ENCODE measurements around the gene ERBIN. TPM values are rescaled to one million over a fixed set of nuclear protein-coding genes. Genes with fewer than 3 reads are reported as not detected.
"Not testable (repeated sequence)": the region's sequence is repeated elsewhere in the genome, so short reads cannot be mapped to it uniquely, and the experiment has no call there.

ERBIN gene
- total RNA-seq, 1 donor from 2014 or later = 84.0 TPM

DNA sequence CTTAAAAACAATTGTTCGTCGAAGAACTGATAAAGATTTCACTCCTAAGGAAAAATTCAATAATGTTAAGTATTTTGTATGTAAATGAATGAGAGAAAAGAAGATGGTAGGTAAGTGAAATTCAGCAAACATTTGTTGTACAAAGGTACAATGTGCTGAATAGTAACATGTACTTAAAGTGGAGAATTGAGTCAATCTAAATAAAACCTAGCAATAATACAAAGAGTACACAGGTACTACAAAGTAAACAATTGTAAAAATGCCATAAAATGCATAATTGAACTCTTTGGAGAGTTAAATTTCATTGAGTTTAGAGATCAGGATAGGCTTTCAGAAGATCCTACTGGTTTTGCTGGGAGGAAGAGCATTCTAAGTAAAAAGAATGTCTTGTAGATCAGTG lies 82.9 kb downstream of the ERBIN start:
- no peak for DNase-seq (ENCODE audit: low spot score)

DNA sequence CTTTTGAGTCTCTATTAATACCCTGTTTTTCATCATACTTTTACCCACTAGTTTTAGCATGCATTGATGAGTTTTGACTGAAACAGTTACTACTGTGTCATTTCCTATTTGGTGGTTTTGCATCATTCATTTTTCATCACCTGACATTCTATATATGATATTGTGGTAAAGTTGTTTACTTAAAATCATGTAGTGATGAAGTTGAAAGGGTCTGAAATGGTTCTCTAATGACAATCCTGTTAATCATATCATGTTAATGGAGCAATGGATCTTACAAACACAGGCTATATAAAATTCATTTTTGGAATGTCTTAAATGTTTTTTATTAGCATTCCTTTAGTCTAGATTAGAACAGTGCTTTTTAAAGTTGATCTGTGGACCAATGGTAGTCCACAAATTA lies 84.1 kb downstream of the ERBIN start:
- no peak for DNase-seq (ENCODE audit: low spot score)

DNA sequence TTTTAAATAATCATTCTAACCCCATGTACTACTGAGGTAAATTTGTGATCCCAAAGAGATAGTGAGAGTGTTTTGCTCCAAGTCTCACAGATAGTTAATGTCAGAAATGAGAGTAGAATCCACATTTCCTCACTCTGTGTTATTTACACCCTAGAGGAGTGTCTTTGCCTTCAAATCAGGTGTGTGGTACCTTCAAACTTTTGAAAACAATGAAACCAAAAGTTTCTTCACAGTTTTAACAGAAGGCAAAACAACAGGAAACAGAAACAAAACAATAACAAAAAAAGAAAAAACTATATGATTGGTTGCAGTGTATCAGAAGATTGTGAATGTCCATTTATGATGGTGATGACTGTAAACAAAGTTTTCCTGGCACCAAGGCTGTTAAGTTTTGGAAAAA lies 85.9 kb downstream of the ERBIN start:
- no peak for DNase-seq (ENCODE audit: low spot score)

DNA sequence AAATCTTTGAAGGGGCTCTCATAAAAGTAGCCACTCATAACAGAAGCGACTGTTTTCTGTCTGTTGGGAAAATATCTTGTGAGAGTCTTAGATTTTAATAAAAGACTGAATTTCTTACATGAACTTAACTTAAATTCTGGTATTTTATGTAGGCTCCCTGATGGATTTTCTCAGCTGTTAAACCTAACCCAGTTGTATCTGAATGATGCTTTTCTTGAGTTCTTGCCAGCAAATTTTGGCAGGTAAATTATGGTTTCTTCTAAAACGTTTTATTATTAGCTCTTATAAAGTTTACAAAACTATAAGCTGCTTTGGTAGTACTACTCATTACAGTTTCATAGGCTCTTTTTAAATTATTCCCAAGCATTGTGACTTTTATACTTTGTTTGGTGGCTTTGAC lies 87.0 kb downstream of the ERBIN start:
- no peak for DNase-seq (ENCODE audit: low spot score)

DNA sequence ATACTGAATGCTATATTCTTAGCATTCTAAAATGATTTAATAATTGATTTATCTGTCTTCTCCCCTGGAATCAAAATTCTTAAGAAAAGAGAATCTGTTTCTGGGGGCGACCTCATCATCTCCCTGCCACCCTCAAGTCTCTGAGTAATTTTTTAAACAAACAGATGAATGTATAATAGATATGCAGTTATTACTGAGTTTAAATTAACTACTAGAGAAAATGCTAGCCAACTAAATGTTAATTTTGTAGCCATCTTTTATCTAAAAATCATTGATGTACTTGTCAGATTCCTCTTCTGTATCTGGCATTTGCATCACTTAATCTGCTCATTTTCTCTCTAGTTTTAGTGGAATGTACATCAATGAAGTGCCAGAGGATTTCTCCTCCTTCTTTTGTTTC lies 87.5 kb downstream of the ERBIN start:
- no peak for DNase-seq (ENCODE audit: low spot score)

DNA sequence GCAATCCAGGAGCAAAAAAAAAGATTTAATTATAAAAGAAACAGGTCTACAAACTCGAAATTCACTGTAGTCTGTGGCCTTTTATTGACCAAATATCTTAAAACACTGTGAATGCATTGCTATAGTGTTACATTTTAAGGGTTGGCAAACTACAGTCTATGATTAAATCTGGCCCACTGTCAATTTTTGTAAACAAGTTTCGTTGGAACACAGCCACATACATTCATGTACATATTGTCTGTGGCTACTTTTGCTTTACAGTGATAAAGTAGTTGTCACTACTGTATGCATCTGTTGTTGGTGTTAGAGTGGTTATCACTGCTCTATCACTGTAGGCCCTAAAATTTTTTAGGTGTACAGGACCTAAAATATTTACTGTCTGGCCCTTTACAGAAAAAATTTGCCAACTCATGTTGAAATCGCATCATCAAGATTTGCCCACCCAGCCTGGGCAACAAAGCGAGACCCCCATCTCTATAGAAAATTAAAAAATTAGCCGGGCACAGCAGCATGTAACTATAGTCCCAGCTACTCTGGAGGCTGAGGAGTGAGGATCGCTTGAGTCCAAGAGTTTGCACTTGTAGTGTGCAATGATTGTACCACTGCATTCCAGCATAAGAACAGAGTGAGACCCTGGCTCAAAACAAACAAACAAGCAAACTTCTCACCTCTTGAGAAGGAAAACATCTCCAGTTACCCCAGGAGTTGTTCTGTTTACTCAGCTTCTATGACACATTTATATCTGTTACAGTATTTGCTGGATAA lies 89.0 kb downstream of the ERBIN start:
- DNase-seq (ENCODE audit: low spot score) = no peak

DNA sequence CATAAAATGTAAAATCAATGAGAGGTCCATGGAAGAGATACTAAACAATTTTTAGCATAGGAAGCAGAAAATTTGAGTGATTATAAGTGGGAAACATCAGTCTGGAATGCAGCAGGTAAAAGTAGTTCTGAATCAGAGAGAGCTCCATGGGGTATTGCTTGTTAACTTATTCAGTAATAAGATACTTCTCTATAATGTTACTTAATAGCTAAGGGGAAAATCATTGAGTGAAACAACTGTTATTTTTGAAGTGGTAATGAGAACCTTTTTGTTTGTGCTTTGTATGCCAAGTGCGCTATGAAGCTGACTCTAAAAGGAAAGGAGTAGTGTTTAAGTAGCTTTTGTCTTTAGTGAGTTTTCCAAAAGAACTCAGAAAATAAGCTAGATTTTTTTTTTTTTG lies 95.2 kb downstream of the ERBIN start:
- no peak for DNase-seq (ENCODE audit: low spot score)

DNA sequence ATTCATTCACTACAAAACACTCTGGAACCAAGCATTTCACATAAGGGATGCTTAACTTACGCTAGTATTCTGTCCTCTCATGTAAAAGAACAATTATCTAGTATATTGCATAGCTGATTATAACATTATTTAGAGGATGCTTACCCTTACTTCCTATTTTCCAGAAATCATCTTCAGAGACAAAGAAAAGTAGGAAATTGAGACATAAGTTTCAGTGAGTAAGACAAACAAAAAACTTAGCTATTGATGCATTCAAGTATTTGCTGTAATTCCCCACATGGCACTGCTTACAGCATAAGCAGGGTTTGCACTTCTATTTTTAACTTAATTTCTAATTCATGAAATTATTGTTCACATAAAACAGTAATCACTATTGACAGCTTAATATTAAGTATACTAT lies 112.9 kb downstream of the ERBIN start:
- DNase-seq (ENCODE audit: low spot score) = no peak

DNA sequence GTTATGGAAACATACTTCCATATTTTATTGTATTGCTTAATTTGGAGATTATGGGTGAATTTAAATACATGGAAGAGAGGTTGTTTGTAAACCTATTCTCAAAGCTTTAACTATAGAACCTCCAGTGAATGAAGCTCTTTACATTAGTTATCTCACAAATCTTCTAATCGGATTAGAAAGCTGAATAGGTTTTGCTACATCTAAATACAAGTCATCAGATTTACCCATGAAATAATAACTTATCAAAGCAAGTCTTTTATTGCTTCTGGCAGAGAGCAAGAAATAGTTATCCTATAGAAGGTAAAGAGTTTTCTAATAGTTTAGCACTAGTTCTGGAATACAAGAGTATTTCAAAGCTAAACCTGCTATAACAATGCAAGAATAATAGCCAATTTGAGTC lies 113.3 kb downstream of the ERBIN start:
- no peak for DNase-seq (ENCODE audit: low spot score)

DNA sequence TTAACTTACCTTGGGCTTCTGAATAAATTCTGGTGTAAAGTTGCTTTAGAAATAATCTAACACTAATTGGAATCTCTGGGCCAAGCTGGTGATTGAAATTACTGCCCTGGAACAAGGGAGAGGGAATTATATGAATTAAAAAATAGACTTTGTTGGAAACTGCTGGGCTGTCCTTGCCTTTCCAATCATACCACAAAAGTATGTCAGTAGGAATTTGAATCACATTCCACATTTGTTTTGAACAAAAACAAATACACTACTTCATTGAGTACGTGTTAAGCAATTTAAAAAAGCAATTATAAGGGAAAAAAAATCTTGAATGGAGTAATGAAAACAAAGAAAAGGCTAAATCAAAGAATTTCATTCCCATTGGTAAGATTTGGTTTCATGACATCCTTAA lies 115.3 kb downstream of the ERBIN start:
- DNase-seq (ENCODE audit: low spot score) = no peak

DNA sequence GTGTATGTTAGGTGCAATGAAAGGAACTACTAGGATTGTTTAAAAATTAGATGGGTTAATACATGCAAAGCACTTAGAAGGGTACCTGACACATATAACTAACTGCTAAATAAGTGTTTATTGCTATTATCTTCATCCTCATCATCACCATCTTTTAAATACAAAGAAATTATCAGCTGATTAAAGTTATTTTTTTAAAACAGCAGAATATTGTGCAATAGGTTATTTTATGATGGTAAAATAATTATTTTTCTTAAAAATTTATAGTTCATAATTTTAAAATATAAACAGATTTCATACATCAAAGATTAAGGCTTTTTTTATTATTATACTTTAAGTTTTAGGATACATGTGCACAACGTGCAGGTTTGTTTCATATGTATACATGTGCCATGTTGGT lies 130.9 kb downstream of the ERBIN start:
- DNase-seq (ENCODE audit: low spot score) = no peak

DNA sequence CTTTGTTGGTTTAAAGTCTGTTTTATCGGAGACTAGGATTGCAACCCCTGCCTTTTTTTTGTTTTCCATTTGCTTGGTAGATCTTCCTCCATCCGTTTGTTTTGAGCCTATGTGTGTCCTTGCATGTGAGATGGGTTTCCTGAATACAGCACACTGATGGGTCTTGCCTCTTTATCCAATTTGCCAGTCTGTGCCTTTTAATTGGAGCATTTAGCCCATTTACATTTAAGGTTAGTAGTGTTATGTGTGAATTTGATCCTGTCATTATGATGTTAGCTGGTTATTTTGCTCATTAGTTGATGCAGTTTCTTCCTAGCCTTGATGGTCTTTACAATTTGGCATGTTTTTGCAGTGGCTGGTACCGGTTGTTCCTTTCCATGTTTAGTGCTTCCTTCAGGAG lies 134.9 kb downstream of the ERBIN start:
- not testable (repeated sequence) for DNase-seq (ENCODE audit: low spot score)

DNA sequence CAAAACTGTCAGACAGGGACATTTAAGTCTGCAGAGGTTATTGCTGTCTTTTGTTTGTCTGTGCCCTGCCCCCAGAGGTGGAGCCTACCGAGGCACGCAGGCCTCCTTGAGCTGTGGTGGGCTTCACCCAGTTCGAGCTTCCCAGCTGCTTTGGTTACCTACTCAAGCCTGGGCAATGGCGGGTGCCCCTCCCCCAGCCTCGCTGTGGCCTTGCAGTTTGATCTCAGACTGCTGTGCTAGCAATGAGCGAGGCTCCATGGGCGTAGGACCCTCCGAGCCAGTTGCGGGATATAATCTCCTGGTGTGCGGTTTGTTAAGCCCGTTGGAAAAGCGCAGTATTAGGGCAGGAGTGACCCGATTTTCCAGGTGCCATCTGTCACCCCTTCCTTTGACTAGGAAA lies 136.7 kb downstream of the ERBIN start:
- not testable (repeated sequence) for DNase-seq (ENCODE audit: low spot score)

DNA sequence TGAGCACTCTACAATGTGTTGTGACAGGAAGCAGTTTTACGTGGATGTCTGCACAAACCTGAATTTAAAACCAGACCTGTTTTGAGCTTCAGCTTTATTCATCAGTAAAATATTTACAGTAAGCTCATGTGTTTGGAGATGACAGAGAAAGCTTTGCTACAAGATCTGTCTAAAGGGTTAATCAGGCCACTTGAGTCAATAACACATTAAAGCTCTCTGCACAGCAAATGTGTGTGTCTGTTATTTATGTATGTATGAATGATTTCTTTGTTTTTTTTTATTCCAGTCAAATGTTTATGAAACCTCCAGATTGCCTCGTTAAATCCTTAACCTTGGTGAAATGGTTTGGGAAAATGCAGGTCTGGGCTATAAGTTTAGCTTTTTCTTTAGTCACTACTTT lies 140.5 kb downstream of the ERBIN start:
- DNase-seq (ENCODE audit: low spot score) = no peak

DNA sequence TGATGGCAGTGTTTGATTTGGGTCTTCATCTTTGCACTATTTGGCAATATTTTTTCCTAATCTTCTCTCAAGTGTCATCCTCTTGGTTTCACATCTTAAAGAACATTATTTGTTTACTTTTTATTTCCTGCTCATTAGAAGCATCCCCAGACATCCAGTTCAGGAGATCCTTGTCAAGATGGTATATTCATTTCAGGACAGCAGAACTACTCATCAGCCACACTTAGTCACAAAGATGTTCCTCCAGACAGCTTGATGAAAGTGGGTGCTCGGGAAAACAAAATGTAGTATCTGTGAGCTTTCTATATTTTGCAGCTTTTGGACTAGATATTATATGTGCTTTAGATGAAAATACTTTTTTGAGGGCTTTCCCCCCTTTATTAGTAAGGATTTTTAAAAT lies 145.7 kb downstream of the ERBIN start:
- no peak for DNase-seq (ENCODE audit: low spot score)

DNA sequence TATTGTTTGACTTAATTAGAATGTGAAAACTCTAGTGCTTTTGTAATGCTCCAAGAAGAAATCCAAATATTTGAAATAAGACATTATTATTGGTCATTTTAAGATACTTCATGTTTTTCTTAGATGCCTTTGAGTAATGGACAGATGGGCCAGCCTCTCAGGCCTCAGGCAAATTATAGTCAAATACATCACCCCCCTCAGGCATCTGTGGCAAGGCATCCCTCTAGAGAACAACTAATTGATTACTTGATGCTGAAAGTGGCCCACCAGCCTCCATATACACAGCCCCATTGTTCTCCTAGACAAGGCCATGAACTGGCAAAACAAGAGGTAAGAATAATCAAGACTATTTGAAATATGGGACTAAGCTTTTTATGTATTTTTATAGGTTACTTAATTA lies 148.5 kb downstream of the ERBIN start:
- no peak for DNase-seq (ENCODE audit: low spot score)

DNA sequence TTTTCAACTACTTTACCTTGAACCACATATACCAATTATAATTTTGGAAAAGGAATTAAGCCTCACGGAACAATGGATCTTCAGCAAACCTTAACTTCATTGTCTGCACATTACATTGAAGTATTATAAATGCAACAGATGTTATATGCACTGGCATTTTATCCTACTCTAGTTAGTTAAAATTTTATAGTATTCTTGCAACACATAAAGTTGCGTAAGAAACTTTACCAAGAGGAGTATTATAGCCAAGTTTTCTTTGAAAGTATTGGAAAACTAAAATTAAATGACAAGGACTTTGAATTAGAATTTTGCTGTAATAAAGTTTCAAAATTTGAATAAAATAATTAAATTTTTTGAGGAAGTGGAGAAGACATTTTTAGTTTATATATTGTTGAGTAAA lies 154.3 kb downstream of the ERBIN start:
- DNase-seq (ENCODE audit: low spot score) = no peak

DNA sequence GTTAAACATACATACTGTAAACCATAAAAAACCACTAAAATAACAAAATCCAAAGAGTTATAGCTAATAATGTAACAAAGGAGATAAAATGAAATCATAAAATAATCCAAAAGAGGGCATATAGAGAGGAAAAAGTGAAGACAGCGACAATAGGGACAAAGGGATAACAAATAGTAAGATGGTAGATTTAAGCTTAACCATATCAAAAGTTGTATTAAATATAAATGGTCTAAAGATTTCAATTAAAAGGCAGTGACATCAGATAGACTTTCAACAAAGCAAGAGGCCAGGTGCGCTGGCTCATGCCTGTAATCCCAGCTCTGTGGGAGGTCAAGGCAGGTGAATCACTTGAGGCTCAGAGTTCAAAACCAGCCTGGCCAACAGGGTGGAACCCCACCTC lies 163.0 kb downstream of the ERBIN start:
- no peak for DNase-seq (ENCODE audit: low spot score)

DNA sequence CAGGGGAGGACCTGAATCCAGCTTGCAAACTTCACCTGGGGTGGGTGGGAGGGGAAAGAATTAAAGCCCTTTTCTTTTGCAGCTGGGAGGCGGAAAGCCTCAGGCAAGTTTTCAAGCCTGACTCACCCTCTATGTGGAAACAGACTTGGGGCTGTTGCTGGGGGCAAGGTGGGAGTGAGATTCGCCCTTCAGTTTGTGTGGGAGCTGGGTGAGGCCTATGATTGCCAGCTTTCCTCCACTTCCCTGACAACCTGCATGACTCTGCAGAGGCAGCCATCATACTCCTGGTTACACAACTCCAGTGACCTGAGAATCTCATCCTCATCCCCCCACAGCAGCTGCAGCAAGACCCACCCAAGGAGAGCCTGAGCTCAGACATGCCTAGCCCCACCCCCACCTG lies 174.5 kb downstream of the ERBIN start:
- DNase-seq (ENCODE audit: low spot score) = no peak

DNA sequence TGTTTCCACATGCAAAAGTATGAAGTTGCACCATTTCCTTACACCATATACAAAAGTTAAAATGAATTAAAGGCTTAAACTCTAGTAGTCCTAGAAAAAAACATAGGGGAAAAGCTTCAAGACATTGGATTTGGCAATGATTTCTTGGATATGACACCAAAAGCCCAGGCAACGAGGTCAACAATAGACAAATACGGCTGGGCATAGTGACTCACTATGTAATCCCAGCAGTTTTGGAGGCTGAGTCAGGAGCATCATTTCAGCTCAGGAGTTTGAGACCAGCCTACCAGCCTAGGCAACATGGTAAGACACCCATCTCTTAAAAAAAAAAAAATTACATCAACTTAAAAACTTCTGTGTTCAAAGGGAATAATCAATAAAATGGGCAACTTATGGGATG lies 186.8 kb downstream of the ERBIN start:
- no peak for DNase-seq (ENCODE audit: low spot score)

DNA sequence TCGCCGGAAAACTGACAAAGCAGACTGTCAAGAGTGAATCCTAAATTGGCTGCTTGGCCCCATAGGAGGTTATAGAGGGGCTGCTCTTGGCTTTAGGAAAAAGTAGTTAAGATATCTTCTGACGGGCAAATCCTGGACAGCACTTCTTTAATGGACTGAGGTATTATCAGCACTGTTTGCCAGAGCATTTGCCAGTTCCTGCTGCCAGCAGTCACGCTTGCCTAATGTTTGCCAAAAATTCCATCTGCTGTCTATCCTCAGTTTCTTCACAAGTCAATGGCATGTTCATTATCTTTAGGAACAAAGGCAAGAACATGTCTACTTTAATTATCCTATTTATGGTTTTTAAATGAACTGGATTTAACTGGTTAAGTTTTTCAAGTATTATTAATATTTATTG lies 191.9 kb downstream of the ERBIN start:
- no peak for DNase-seq (ENCODE audit: low spot score)

DNA sequence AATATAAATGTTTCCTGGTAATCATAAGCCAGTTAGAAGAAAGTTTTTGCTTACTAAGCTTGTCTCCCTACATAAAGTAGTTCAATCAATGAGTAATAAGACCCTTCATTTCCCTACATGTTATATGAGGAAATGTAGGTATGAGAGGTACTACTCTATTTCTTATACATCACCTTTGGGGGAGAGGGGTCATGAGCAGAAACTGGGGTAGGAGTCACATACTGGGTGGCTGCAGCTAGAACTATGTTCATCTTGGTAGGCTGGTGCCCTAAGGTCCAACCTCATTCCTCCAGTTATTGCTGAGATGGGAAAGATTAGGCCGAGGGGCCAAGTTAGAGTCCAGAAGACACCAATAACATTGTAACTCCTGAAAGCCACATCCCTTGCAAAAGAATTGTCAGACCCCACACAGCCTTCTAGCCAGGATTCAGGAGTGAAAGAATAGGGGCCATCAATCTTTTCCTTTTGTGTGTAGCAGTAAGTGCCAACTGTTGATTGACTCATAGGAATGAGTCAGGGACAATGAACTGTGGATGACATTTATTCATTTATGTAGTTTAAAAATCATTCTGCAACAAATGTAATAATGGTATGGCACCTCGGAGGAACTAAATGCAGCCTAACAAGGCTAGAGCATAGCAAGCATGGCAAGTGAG lies 196.1 kb downstream of the ERBIN start:
- DNase-seq (ENCODE audit: low spot score) = no peak

DNA sequence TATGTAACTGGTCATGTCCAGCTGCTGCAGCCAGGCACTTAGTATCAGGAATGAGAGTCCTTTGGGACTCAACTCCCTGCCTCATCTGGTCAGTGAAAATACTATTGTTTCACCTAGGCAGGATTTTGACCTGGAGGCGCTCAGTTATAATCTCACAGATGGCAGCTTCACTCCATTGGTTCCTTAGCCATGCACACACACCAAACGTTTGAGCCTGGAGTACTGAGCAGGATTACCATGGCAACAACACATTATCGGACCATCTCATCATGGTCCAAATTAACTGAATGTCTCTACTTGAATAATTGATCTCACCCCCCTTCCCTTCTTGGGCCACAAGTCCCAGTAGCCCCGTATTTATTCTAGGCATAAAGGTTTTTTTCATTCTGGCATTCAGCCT lies 202.8 kb downstream of the ERBIN start:
- no peak for DNase-seq (ENCODE audit: low spot score)

DNA sequence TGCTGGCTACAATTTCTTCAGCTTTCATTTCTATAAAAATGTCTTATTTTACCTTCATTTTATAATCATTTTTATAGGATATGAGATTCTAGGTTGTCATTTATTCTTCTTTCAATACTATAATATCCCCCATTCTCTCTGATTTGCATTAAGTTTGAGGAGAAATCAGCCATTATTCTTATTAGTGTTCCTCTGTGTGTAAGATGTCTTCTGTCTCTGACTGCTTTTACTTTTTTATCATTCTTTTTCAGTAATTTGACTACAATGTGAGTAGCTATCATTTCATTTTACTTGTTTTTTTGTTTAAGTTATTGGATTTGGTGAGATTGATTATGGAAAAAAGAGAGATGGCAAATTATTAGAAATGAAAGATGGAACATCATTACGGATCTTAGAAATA lies 204.1 kb downstream of the ERBIN start:
- DNase-seq (ENCODE audit: low spot score) = no peak

All from mucosa of gallbladder (tissue), 1 donor.